NCI-H1417 (cell line): ENCODE measurements around the gene SFRP4.

Experiments used
- DNase-seq, 3 experiments: peaks; one replicate each; lab custom pipeline; 2025; lab: John Stamatoyannopoulos, UW

SFRP4 gene

DNA sequence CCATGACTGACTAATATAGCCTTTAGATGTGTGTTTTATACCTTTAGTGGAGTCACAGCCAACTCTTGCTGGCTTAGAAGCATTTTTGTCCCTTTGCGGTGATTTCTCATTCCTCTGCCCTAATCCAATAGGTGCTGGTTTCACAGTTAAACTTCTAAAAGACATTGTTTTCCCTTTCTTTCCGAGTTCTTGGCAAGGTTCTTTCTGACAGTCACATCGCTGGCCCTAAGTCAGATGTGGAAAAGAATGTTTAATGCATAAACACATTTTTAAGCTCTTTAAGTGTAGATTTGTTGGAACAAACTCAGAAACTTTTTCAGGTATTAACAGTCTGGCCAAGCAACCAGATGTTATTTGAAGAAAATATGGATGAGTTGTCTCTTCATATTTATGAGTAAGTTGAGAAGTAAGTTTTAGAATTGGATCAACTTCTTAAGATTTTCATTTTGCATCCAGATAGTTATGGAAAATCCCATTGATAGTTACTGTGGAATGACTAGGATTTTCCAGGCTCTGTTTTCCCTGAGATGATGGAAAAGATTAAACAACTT, 7.9 kb upstream of the SFRP4 start:
- DNase-seq, result no peak

GRCh38 chr7:37923996-37924395, 7.4 kb upstream of the SFRP4 start:
- DNase-seq, result no peak

GRCh38 chr7:37921876-37922275, 5.3 kb upstream of the SFRP4 start:
- no peak for DNase-seq

GRCh38 chr7:37920849-37921805, 4.5 kb upstream of the SFRP4 start:
- peak; percentile 9 to 42 (median 40) for DNase-seq

DNA sequence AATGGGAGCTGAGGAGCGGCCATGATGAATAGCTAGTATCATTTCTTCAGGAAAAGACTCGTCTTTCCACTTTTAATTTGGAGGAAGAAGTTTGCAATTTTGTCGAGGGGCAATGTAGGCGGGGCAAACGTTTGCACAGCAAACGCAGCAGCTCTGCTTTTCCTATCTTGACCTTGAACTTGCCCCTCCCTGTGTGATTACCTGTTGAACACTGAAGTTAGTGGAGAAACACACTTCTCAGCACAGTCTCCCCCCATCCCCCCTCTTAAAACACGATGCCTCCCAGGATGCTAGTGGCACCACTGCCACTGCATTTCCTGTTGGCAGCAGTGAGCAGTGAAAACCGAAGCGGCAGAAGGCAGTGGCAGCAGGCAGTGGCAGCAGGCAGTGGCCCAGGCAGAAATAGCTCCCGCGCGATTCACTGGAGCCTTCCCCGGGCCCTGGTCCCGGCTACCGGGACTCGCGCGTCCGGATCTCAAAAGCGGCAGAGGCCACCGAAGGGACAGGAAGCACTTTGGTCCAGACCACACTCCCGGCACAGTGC, 3.8 kb upstream of the SFRP4 start, which contains the start of gene EPDR1:
Gene EPDR1 (plus strand): TSS at position 336 of the 544 bp plus-strand sequence. CDS start 300 bp downstream, outside the sequence.
- DNase-seq, result peak in 2 of 3 experiments; percentile 42 to 44

GRCh38 chr7:37918526-37918925, 1.9 kb upstream of the SFRP4 start:
- DNase-seq, result no peak

DNA sequence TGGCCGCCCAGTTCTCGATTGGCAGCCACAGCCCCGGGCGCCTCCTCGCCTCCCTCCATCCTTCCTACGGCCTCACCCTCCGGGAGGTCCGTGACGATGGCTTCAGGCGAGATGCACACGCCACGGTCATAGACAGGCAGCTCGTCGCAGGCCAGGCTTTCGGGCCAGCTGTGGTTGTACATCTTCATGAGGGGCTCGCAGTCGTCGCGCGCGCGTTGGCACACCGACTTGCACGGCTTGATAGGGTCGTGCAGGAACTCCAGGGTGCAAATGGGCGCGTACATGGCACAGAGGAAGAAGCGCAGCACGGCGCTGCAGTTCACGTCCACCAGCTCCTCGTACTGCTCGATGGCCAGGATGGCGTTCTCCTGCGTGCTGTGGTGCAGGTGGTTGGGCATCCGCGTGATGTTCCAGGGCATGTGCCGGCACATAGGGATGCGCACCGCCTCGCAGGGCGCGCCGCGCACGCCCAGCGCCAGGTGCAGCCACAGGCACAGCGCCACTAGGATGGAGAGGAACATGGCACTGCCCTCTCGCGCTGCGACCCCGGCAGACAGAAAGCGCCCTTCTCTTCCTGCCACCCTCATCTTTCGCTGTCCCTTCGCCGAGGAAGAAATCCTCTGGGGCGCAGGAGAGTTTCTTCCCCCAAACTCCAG, 472 bp downstream of the SFRP4 start:
- peak in 2 of 3 experiments; percentile 33 to 53 for DNase-seq

GRCh38 chr7:37915438-37915837, 1.2 kb downstream of the SFRP4 start:
- peak in 1 of 3 experiments; percentile 26 for DNase-seq

- no peak for DNase-seq
Observed at GRCh38 chr7:37912756-37913155, 3.9 kb downstream of the SFRP4 start.

DNA sequence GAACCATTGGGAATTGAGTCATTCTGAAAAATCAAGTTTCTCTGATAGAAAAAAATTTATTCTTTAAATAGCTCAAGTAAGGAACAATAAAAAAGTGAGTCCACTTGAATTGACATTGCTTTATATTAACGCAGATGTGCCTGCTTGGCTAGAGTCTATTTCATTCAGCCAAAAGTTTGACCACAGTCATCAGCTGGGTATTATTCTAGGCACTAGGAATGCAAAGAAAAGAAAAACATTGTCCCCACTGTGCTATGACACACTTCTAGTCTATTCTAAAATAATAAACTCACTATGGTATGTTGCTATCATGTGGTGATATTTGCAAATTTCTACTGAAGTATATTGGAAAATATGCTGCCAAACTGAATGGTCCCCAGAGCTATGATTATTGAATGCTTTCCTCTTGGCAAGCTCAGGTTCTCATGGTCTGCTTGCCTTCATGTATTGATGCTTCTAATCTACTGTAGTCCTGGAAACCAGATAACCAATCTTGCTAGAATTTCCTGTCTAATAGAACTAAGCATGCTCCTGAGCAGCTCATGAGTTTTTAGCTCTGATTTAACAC, 8.3 kb downstream of the SFRP4 start:
- DNase-seq, result no peak

GRCh38 chr7:37901890-37902524, 14.6 kb downstream of the SFRP4 start:
- DNase-seq, result no peak

GRCh38 chr7:37901236-37901827, 15.3 kb downstream of the SFRP4 start:
- peak; percentile 2 to 53 (median 8) for DNase-seq

DNA sequence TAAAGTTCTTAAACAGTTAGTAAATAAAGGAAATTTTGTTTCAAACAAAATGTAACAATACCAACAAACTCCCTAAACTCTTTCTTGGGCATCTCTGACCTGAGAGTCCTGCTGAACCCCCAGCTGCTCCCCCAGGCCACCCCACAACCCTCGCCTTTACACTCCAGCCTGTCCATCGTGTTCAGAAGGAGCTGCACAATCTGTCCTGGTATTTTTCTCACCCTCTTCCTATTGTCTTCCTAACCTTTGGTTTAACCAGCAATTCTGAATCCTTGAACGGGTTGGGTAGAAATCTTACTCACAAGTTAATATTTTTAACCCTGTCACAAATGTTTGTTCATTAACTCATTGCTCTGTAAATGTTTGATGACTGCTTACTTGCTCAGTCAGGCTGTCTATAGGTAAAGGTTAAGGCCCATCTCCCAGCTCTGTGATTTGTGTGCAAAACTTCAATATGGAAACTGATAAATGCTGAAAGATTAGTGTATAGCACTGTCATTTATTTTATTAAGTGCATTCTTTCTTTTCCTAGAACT, 16.8 kb downstream of the SFRP4 start:
- DNase-seq, result no peak

DNA sequence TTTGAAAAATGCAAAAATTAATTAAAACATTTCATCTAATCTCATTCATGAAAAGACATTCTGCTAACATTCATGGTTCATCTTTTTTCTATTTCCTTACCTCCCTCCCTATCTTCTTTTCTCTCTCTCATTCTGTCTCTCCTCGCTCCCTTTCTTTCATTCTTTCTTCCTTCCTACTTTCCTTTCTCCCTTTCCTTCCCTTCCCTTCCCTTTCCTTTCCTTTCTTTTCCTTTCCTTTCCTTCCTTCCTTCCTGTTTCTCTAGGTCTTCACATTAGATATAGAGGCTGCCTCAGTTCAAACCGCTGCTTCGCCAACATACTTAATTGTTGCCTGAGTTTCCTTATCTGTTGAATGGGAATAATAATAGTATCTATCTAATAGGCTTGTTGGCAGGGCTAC, 21.9 kb downstream of the SFRP4 start:
- no peak for DNase-seq

- DNase-seq, result no peak
Observed at GRCh38 chr7:37893359-37893758, 23.3 kb downstream of the SFRP4 start.

DNA sequence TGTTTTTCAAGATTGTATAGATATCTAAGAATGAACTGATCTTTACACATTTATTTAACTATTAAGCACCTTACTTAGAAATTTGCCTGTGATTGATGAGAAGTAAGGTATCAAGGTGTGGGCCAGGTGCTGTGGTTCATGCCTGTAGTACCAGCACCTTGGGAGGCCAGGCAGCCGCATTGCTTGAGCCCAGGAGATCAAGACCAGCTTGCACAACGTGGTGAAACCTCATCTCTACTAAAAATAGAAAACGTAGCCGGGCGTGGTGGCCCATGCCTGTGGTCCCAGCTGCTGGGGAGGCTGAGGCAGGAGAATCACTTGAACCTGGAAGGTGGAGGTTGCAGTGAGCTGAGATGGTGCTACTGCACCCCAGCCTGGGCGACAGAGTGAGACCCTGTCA, 34.5 kb downstream of the SFRP4 start:
- DNase-seq, result no peak
